Skeletal muscle tissue (tissue), 4 donors: ENCODE results near the gene ANKRD62. TPM values are rescaled to one million over a fixed set of nuclear protein-coding genes. Genes with fewer than 3 reads are reported as not detected.

Source experiments
- H3K27ac ChIP-seq: one replicate; pipeline ENCODE4 v1.7.0; 2013; ENCODE audit warnings: mild to moderate bottlenecking, low read depth, low read length, inconsistent platforms
- H3K27me3 ChIP-seq, 3 donors: one replicate each; pipeline ENCODE4 v1.7.0; 2013; ENCODE audit warnings: low read length in 3 of 3; ENCODE audit not compliant: control insufficient read depth in 3 of 3, insufficient read depth in 3 of 3
- H3K36me3 ChIP-seq, 3 donors: one replicate each; pipeline ENCODE4 v1.7.0; 2013; ENCODE audit warnings: low read length in 3 of 3; ENCODE audit not compliant: control insufficient read depth in 3 of 3, insufficient read depth in 3 of 3
- H3K4me1 ChIP-seq, 3 donors: one replicate each; pipeline ENCODE4 v1.7.0; 2013; ENCODE audit warnings: low read length in 3 of 3, mild to moderate bottlenecking in 3 of 3; ENCODE audit not compliant: control insufficient read depth in 3 of 3, insufficient read depth in 3 of 3
- H3K4me3 ChIP-seq, 3 donors: one replicate each; pipeline ENCODE4 v1.7.0; 2013; ENCODE audit warnings: low read length in 3 of 3
- H3K9ac ChIP-seq, 3 donors: one replicate each; pipeline ENCODE4 v1.7.0; 2013; ENCODE audit warnings: low read length in 3 of 3, mild to moderate bottlenecking in 3 of 3, moderate library complexity in 2 of 3, low read depth in 1 of 3
- H3K9me3 ChIP-seq, 3 donors: one replicate each; pipeline ENCODE4 v1.7.0; 2013; ENCODE audit warnings: low read length in 3 of 3; ENCODE audit not compliant: control insufficient read depth in 3 of 3
- total RNA-seq: library from RNA; depleted of rRNA; stranded (reverse); fragments of >200 nt; gene quantifications from one replicate; pipeline ENCODE4 v1.2.3, GENCODE V29; 2014
- donor health status: Osteomylitis.

Gene ANKRD62
- total RNA-seq, 1 donor from 2014 or later: not detected

DNA sequence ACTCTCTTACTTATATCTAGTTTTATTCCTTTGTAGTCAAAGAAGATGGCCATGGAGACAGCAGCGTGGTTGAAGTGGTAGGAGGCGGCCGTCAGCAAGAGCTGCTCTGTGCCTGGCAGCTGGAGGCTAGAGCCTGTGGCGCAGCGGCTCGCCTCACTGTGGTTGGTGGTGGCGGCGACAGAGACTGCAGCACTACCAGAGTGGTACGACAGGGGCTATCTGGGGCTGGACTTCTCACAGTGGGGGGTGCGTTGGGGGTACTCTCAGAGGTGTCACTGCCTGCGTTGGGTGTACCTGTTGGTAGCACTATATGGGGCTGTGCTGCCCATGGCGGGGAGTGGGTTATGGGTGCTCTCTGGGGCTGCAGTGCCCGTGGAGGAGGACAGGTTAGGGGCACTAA, 8.5 kb upstream of the ANKRD62 start:
- H3K4me3 ChIP-seq: no peak overlapping the region
- no peak overlapping the region for H3K9ac ChIP-seq
- H3K36me3 ChIP-seq: no peaks in the 10 kb centered on the region
- no peaks in the 10 kb centered on the region for H3K9me3 ChIP-seq
- H3K4me1 ChIP-seq: peaks cover 3 to 22% (median 15%) of the 10 kb centered on the region in 3 donors
- no peak overlapping the region for H3K27ac ChIP-seq
- no peaks in the 10 kb centered on the region for H3K27me3 ChIP-seq

DNA sequence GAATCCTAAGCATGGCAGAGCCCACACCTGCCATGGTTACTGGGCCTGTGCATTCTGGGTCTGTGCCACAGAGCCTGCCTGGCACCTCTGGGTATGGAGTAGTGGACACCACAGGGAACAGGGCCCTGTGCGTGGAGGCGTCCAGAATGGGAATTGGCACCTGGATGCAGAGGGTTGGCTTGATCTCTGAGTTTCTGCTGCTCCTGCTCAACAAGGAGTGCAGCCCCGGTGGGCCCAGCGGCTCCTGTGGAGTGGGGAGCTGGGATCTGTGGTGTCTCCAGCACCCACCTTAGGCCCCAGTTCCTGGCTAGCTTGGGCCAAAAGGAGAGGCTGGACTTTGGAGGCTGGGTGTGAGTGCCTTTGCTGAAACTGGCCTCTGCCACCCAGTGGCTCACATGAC, 7.9 kb upstream of the ANKRD62 start:
- H3K9me3 ChIP-seq: no peaks in the 10 kb centered on the region
- peaks cover 3 to 22% (median 15%) of the 10 kb centered on the region in 3 donors for H3K4me1 ChIP-seq
- no peak overlapping the region for H3K4me3 ChIP-seq
- H3K27ac ChIP-seq: no peak overlapping the region
- H3K36me3 ChIP-seq: no peaks in the 10 kb centered on the region
- no peak overlapping the region for H3K9ac ChIP-seq
- no peaks in the 10 kb centered on the region for H3K27me3 ChIP-seq

DNA sequence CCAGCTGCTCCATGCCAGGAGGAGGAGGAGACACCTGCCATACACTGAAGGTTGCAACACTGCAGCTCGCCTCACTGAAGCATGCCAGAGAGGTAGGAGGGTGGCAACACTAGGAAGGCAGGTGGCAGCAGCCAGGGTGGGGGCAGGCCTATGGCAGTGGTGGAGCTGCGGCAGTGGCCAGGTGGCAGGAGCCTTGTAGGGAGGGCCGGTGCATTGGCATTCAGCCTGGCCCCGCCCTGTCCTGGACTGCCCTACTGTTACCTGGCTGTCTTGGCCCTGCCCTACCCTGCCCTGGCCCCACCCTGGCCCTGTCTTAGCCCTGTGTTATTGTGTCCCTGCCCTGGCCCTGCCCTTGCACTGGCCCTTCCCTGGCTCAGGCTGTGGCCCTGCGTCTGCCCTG, 7.4 kb upstream of the ANKRD62 start:
- H3K9ac ChIP-seq: no peak overlapping the region
- no peak overlapping the region for H3K27ac ChIP-seq
- no peaks in the 10 kb centered on the region for H3K9me3 ChIP-seq
- peaks cover 3 to 22% (median 15%) of the 10 kb centered on the region in 3 donors for H3K4me1 ChIP-seq
- no peaks in the 10 kb centered on the region for H3K27me3 ChIP-seq
- no peak overlapping the region for H3K4me3 ChIP-seq
- no peaks in the 10 kb centered on the region for H3K36me3 ChIP-seq

DNA sequence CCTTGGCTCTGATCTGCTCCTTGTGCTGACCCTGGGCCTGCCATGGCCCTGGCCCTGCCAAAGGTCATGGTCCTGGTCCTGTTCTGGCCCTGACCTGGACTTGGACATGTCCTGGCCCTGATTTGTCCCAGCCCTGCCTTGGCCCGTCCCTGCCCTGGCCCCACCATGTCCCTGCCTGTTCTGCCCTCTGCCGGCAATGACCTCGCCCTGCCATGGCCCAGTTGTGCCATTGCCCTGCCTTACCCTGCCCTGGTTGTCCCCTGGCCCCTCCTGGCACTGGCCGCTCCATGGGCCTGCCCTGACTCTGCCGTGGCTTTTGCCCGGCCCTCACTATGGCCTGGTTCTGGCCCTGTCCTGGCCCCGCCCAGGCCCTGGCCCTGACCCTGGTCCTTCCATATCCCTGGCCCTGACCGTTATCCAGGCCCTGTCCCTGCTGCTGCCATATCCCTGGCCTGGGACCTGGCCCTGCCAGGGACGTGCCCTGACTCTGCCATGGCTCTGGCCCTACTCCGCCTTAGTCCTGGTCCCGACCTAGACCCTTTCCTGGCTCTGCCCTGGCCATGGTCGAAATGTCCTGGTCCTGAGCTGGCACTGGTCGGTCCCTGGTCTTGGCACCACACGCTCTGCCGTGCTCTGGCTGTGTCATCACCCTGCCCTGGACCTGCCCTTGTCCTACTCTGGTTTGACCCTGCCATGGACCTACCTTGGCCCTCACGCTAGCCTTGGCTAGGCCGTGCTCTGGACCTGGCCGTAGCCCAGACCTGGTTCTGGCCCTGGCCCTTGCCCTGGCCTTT, 6.8 kb upstream of the ANKRD62 start:
- Histone ChIP-seq H3K27ac (no peak overlapping the region), H3K9ac (no peak overlapping the region), H3K36me3 (no peaks in the 10 kb centered on the region), H3K9me3 (no peaks in the 10 kb centered on the region), H3K27me3 (no peaks in the 10 kb centered on the region), H3K4me1 (peaks cover 3 to 25% (median 19%) of the 10 kb centered on the region in 3 donors), H3K4me3 (no peak overlapping the region)

DNA sequence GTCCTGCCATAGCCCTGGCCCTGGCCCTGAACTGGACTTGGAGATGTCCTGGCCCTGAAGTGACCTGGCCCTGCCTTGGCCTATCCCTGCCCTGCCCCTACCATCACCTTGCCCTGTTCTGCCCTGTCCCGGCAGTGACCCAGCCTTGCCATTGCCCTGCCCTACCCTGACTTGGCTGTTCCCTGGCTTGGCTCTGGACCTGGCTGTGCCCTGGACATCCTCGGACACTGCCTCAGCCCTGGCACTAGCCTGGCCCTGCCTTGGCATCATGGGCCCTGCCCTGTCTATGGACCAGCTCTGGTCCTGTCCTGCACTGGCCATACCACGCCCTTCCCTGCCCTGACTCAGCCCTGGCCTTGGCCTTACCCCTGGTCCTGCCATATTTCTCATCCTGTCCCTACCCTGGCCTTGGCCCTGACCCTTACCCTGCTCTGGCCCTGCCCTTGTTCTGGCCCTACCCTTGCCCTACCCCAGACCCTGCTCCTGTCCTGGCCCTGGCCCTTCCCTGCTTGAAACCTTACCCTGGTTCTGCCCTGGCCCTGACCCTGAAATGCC, 6.1 kb upstream of the ANKRD62 start:
- Histone ChIP-seq H3K36me3 (no peaks in the 10 kb centered on the region), H3K27me3 (peaks cover 0 to 2% (median 0%) of the 10 kb centered on the region in 3 donors), H3K27ac (no peak overlapping the region), H3K4me3 (no peak overlapping the region), H3K9me3 (no peaks in the 10 kb centered on the region), H3K4me1 (peaks cover 3 to 32% (median 20%) of the 10 kb centered on the region in 3 donors), H3K9ac (no peak overlapping the region)

DNA sequence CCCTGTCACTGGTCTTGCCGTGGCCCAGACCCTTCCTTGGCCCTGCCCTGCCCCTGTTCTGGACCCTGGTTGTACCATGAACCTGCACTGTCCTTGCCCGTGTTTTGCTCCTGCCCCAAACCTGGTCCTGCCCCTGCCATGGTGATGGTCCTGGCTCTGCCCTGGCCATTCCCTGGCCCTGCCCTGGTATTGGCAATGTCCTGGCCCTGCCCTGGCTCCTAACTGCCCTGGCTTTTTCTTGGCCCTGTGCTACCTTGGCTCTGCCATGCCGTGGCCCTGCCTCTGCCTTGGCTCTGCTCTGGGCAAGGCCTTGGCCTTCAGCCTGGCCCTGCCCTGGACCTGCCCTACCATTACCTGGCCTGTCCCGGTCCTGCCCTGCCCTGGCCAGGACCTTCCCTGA, 5.5 kb upstream of the ANKRD62 start:
- Histone ChIP-seq H3K4me1 (peaks cover 3 to 32% (median 20%) of the 10 kb centered on the region in 3 donors), H3K4me3 (no peak overlapping the region), H3K27ac (no peak overlapping the region), H3K36me3 (no peaks in the 10 kb centered on the region), H3K9ac (no peak overlapping the region), H3K9me3 (no peaks in the 10 kb centered on the region), H3K27me3 (peaks cover 0 to 2% (median 0%) of the 10 kb centered on the region in 3 donors)

DNA sequence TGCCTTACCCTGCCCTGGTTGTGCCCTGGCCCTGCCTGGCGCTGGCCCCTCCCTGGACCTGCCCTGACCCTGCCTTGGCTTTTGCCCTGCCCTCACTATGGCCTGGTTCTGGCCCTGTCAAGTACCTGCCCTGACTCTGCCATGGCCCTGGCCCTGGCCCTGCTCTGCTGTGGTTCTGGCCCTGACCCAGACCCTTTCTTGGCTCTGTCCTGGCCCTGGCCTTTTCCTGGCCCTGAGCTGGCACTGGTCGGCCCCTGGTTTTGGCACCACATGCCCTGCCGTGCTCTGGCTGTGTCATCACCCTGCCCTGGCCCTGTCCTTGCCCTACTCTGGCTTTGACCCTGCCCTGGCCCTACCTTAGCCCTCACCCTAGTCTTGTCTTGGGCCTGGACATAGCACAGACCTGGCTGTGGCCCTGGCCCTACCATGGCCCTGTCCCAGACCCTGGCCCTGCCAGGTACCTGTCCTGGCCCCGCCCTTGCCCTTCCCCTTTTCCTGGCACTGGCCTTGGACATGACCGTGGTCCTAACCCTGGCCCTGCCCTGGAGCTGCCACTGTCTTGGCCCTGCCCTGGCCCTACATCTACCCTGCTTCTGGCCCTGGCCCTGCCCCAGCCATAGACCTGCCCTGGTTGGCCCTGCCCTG, 4.8 kb upstream of the ANKRD62 start:
- H3K4me3 ChIP-seq: no peak overlapping the region
- no peak overlapping the region for H3K9ac ChIP-seq
- H3K27me3 ChIP-seq: peaks cover 0 to 2% (median 0%) of the 10 kb centered on the region in 3 donors
- H3K9me3 ChIP-seq: no peaks in the 10 kb centered on the region
- peaks cover 3 to 32% (median 20%) of the 10 kb centered on the region in 3 donors for H3K4me1 ChIP-seq
- no peak overlapping the region for H3K27ac ChIP-seq
- no peaks in the 10 kb centered on the region for H3K36me3 ChIP-seq

DNA sequence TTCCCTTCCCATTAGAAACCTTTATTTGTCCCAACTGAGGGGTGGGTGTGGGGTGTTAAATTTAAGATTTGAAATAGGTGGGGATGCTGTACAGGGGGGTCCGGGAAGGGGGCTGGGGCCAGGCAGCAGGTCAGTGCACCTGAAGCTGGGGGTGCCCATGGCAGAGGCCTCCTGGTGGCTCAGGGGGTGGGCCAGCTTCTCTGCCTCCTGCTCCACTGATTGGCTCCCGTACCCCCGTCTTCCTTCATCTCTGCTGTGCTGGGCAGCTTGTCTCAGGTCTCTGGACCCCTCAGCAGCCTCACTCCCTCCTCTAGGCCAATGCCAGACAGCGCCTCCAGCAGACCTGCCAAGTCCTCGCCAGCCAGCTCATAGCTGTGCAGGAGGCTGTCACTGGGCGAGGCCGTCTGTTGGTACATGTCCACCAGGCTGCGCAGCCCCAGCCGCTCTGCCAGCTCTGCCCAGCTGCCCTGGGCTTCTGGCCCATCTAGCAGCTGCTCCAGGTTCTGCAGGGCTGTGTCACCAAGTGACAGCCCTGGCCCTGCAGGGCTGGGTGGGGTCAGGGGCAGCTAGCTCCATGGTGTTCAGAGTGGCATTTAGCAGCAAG, 2.0 kb upstream of the ANKRD62 start:
- Histone ChIP-seq H3K4me3 (no peak overlapping the region), H3K9me3 (no peaks in the 10 kb centered on the region), H3K9ac (no peak overlapping the region), H3K27me3 (peaks cover 0 to 2% (median 0%) of the 10 kb centered on the region in 3 donors), H3K27ac (no peak overlapping the region), H3K36me3 (no peaks in the 10 kb centered on the region), H3K4me1 (peaks cover 3 to 32% (median 20%) of the 10 kb centered on the region in 3 donors)

DNA sequence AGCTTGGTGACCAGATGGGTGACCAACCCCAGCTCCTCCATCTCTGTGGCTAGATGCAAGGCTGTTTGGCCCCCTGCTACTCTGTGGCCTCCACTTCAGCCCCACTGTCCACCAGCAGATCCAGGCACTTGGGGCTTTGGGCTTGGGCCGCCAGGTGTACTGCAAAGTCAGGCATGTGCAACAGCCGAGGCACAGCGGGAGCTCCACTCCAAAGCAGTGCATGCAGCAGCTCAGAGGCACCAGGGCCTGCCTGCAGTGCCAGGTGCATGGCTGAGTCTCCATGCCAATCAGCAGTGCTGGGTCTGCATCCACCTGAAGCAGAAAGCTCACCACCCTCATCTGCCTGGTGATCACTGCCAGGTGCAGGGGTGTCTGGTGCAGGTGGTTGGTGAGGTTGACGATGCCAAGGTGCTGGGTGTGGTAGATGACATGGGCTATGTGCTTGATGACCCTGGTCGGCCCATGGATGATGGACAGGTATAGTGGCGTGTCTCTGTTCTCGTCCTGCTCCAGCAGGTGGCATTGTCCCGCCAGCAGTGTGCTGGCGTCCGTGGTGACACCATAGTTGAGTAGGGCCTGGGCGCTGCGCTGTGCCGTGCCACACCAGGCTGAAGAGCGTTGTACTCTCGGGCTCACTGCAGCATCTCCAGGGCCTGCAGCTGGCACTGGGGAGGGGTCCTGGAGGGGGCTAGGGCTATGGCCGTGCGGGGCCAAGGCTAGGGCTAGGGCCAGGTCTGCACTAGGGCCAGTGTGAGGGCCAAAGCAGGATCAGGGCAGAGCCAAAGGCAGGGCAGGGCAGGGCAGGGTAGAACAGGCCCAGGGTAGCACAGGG, 1.0 kb upstream of the ANKRD62 start:
- Histone ChIP-seq H3K36me3 (no peaks in the 10 kb centered on the region), H3K9me3 (no peaks in the 10 kb centered on the region), H3K27ac (no peak overlapping the region), H3K4me3 (no peak overlapping the region), H3K4me1 (peaks cover 3 to 27% (median 19%) of the 10 kb centered on the region in 3 donors), H3K27me3 (peaks cover 0 to 2% (median 0%) of the 10 kb centered on the region in 3 donors), H3K9ac (no peak overlapping the region)
